ENCODE results near the gene PDE6B.
A peak's percentile ranks its signal among the peaks of the same experiment; 100 is the strongest.

PDE6B gene

GRCh38 chr4:674172-675035, 49.0 kb downstream of the PDE6B start, which contains the start of the genes ATP5ME and MYL5:
Gene ATP5ME (minus strand): TSS chr4:674276. CDS start chr4:674247, 29 bp downstream.
Gene MYL5 (plus strand): TSS chr4:674542. CDS start chr4:678027, 3,485 bp downstream.
- peak; percentile 63 for TF ChIP-seq CTCF (IDR thresholded peaks at IDR 0.05; ENCODE audit: low read depth, low read length)
- peak; percentile 88 for DNase-seq (ENCODE audit: extremely low read depth, low read depth)

GRCh38 chr4:675036-675882, 49.9 kb downstream of the PDE6B start:
- no peak for DNase-seq (ENCODE audit: extremely low read depth, low read depth)
- no peak for TF ChIP-seq CTCF (IDR thresholded peaks at IDR 0.05; ENCODE audit: low read depth, low read length)

GRCh38 chr4:675980-676870, 50.9 kb downstream of the PDE6B start:
- DNase-seq (ENCODE audit: extremely low read depth, low read depth): no peak
- no peak for TF ChIP-seq CTCF (IDR thresholded peaks at IDR 0.05; ENCODE audit: low read depth, low read length)

- no peak for DNase-seq (ENCODE audit: extremely low read depth, low read depth)
- no peak for TF ChIP-seq CTCF (IDR thresholded peaks at IDR 0.05; ENCODE audit: low read depth, low read length)
Observed at GRCh38 chr4:676871-677235, 51.5 kb downstream of the PDE6B start.

- no peak for TF ChIP-seq CTCF (IDR thresholded peaks at IDR 0.05; ENCODE audit: low read depth, low read length)
- no peak for DNase-seq (ENCODE audit: extremely low read depth, low read depth)
Observed at GRCh38 chr4:677431-678293, 52.3 kb downstream of the PDE6B start.

Data from AG09319 (cell line).